K562 (cell line): Measurements from ENCODE around the gene HSPA1B. TPM values are rescaled to one million over a fixed set of nuclear protein-coding genes. Genes with fewer than 3 reads are reported as not detected.

Experiments used
- BHLHE40 ChIP-seq: IDR thresholded peaks from 2 replicates; pipeline ENCODE4 v1.6.1; 2011; ENCODE audit warnings: low read length, improper control_type of control experiment
- BRD9 ChIP-seq: fragments of 450-650 bp; IDR thresholded peaks from 2 replicates; pipeline ENCODE4 v1.6.1; 2018; ENCODE audit warnings: low read depth; ENCODE audit not compliant: partially characterized antibody
- CHAMP1 ChIP-seq: fragments of 450-650 bp; IDR thresholded peaks from 2 replicates; pipeline ENCODE4 v1.6.1; 2016; ENCODE audit warnings: mild to moderate bottlenecking
- FIP1L1 ChIP-seq: fragments of 200-400 bp; formaldehyde crosslinking; IDR thresholded peaks from 2 replicates; pipeline ENCODE4 v1.6.1; 2018; ENCODE audit warnings: mild to moderate bottlenecking, low read depth, low read length; ENCODE audit not compliant: poor library complexity, severe bottlenecking
- FOXA1 ChIP-seq: fragments of 450-650 bp; IDR thresholded peaks from 2 replicates; pipeline ENCODE4 v1.6.1; 2016; ENCODE audit warnings: mild to moderate bottlenecking, borderline replicate concordance
- MAFK ChIP-seq: IDR thresholded peaks from 2 replicates; pipeline ENCODE4 v1.6.1; 2011; ENCODE audit warnings: low read length, improper control_type of control experiment
- RBFOX2 ChIP-seq: fragments of 200-400 bp; formaldehyde crosslinking; IDR thresholded peaks from 2 replicates; pipeline ENCODE4 v1.6.1; 2017; ENCODE audit warnings: low read depth, mild to moderate bottlenecking, low read length, moderate library complexity
- TAF15 ChIP-seq: fragments of 200-400 bp; formaldehyde crosslinking; IDR thresholded peaks from 2 replicates; pipeline ENCODE4 v1.6.1; 2017; ENCODE audit warnings: mild to moderate bottlenecking, low read depth, low read length, moderate library complexity
- TEAD4 ChIP-seq, 2 experiments: sonication (generic) in 1 of 2; formaldehyde crosslinking in 1 of 2; IDR thresholded peaks; 2 replicates each; pipeline versions ENCODE4 v1.6.1 to v1.8.0; 2012 to 2022; ENCODE audit warnings: borderline replicate concordance in 1 of 2, inconsistent platforms in 1 of 2, low read length in 1 of 2, mild to moderate bottlenecking in 1 of 2, missing genetic modification reagents in 1 of 2
- USF2 ChIP-seq: sonication (generic); formaldehyde crosslinking; IDR thresholded peaks from 2 replicates; pipeline ENCODE4 v1.5.0; 2020; ENCODE audit warnings: missing genetic modification reagents
- ZNF407 ChIP-seq: fragments of 450-650 bp; IDR thresholded peaks from 2 replicates; pipeline ENCODE4 v1.6.1; 2016; ENCODE audit warnings: low read depth
- ZNF639 ChIP-seq, 2 experiments: fragments of 200-800 bp in 1 of 2; sonication (Bioruptor generic) in 1 of 2; sonication (generic) in 1 of 2; formaldehyde crosslinking in 1 of 2; IDR thresholded peaks in 1 of 2; conservative IDR thresholded peaks in 1 of 2; 2 replicates each; pipeline versions ENCODE4 v1.5.0 to v1.6.1; 2016 to 2020; ENCODE audit warnings: missing compliant biosample characterization in 1 of 2, missing genetic modification characterization in 1 of 2, missing genetic modification reagents in 1 of 2
- polyA plus RNA-seq, 8 experiments: library from polyadenylated mRNA; depleted of rRNA in 4 of 8; stranded (reverse) in 5 of 8; unstranded in 3 of 8; fragments of >200 nt; fragmentation: Nextera tagmentation in 2 of 8; fragmentation: Illumina TruSeq in 1 of 8; extraction: Ambion mirVana in 2 of 8; extraction: Trizol in 1 of 8; gene quantifications; 2 replicates each; pipeline versions ENCODE4 v1.2.1 to v1.2.3, GENCODE V29; 2011 to 2014; ENCODE audit warnings: inconsistent platforms in 1 of 8, missing spikeins in 1 of 8
- total RNA-seq, 7 experiments: library from RNA; depleted of rRNA in 6 of 7; stranded (reverse); fragments of >200 nt in 6 of 7; fragmentation: Illumina TruSeq in 2 of 7; extraction: Trizol in 2 of 7; gene quantifications; 2 replicates each; pipeline versions ENCODE4 v1.2.1 to v1.2.3, GENCODE V29; 2011 to 2021; ENCODE audit warnings: low replicate concordance in 1 of 7

Gene HSPA1B
- total and polyA plus RNA-seq, 9 of the 15 experiments (the other 6 are each of a cell fraction or from before 2014, with no cell fraction given) = 0.27 to 227 (median 51.2) TPM

GRCh38 chr6:31862344-31863235, 35.1 kb downstream of the HSPA1B start, which contains the start of gene NEU1 (continued):
- no peak for TF ChIP-seq ZNF407
- peak; percentile 99 for TF ChIP-seq USF2 (CRISPR knock-in tag)
- peak; percentile 26 for TF ChIP-seq MAFK
- peak in 1 of 2 experiments; percentile 58; a peak in 1 of 4 replicates for TF ChIP-seq ZNF639 (CRISPR knock-in tag; conservative IDR thresholded peaks at IDR 0.05 in 1 of 2, IDR thresholded peaks at IDR 0.05 in 1 of 2)
- TF ChIP-seq TEAD4 (IDR thresholded peaks at IDR 0.05; ENCODE audit: low read length) = no peak; the same call in 1 of the 2 replicates
- no peak for TF ChIP-seq TEAD4 (CRISPR knock-in tag; IDR thresholded peaks at IDR 0.05; ENCODE audit: borderline replicate concordance)
- peak; percentile 91 for TF ChIP-seq BHLHE40
- peak; percentile 89 for TF ChIP-seq FIP1L1
- TF ChIP-seq FOXA1 = no peak
- TF ChIP-seq RBFOX2 = peak; percentile 99
- no peak for TF ChIP-seq CHAMP1
- no peak for TF ChIP-seq BRD9
- TF ChIP-seq TAF15 = no peak
